Activated CD4-positive, alpha-beta T cell treated with anti-CD3 and anti-CD28 coated beads, Interleukin-2, amount 50 U/mL, for 1 hour (primary cell): ENCODE data around the gene AKAP1.
A peak's percentile ranks its signal among the peaks of the same experiment; 100 is the strongest.
"Not testable (repeated sequence)": the region's sequence is repeated elsewhere in the genome, so short reads cannot be mapped to it uniquely, and the experiment has no call there.

ENCODE experiments used
- DNase-seq: peaks from one replicate; pipeline ENCODE4 v3.0.0-alpha.2; 2020

AKAP1 gene

DNA sequence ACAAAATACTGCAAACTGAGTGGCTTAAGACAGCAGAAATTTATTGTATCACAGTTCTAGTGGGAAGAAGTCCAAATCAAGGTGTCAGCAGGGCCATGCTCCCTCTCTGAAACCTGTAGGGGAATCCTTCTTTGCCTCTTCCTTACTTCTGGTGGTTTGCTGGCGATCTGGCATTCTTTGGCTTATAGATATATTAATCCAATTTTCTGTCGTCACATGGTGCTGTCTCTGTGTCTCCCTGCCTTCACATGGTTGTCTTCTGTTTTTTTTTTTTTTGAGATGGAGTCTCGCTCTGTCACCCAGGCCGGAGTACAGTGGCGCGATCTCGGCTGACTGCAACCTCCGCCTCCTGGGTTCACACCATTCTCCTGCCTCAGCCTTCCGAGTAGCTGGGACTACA is 6.8 kb upstream of the AKAP1 start:
- DNase-seq = no peak

DNA sequence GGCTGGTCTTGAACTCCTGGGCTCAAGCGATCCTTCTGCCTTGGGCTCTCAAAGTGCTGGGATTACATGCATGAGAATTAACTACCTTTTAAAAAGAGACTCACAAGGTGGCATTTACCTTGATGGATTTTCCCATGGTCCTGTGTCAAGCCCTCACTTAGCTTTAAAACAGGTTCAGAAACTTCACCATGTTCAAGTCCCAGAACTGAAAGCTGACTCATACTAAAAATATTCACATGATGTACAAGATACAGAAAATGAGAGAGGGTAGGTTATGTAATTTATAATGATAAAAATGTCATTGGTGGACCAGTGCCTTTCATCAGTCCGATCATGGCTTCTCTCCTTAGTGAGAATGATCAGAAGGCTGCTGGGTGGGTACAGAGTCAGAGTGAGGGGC is 4.3 kb upstream of the AKAP1 start:
- no peak for DNase-seq

DNA sequence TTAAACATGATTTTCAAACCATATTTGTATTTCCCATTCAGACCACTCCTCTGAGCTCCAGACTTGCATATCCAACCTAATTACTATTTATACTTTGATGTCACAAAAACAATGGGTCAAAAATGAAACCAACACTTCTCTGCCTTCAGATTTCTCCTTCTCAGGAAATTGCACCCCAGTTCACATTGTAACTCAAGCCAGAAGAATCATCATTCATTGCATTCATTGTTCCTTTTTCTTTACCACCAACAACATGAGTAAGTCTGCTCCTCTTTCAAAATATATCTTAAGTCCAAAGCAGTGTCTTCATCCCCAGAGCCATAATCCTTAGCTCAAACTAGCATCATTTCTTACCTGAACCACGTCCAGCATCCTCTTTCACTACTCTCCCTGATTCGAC is 2.6 kb upstream of the AKAP1 start:
- DNase-seq = no peak

DNA sequence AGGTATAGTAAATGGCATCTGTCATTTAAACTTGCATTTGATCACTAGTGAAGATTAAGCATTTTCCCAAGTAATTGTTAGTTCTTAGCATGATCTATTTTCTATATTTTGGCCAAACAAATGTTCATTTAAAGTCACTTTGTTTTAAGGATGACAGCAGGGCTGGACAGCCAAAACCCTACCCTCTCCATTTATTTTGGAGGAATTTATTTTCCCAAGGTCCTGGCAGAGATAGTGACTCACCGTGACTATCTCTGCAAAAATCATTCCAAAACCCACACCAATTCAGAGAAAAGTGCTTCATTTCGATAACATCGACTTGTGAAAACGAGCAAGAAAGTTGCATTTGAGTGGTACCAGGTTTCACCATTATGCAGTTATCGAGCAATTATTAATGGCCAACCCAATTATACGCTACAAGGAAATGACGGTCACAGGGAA is 665 bp upstream of the AKAP1 start:
- DNase-seq = no peak

DNA sequence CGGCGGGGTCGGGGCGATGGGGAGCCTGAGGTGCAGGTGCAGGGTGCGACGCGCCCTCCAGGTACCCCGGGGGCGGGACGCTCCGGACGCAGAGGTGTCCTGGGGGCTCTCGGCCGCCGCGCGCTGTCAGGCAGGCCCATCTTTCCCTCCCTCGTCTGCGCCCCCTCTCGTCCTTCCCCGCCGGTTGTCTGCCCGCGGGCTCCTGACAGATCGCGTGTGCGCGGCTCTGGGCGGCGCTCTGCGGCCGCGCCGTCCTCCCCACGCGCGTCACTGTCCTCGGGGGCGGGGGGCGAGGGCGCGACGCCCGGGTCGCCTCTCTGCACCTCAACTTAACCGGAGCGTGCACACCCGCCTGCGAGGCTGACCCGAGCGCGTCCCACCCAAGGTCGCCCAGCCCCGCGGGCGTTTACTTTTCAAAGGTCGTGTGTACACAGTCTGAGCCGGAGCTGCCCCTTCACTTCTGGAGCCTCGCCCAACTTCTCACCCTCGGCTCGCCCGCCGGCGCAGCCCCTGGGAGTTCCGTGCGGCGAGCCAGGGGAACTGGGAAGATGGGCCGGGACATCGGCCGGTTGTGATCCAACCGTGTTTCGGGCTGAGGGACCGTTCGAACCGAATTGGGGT is 512 bp downstream of the AKAP1 start:
- peak; percentile 57 for DNase-seq

DNA sequence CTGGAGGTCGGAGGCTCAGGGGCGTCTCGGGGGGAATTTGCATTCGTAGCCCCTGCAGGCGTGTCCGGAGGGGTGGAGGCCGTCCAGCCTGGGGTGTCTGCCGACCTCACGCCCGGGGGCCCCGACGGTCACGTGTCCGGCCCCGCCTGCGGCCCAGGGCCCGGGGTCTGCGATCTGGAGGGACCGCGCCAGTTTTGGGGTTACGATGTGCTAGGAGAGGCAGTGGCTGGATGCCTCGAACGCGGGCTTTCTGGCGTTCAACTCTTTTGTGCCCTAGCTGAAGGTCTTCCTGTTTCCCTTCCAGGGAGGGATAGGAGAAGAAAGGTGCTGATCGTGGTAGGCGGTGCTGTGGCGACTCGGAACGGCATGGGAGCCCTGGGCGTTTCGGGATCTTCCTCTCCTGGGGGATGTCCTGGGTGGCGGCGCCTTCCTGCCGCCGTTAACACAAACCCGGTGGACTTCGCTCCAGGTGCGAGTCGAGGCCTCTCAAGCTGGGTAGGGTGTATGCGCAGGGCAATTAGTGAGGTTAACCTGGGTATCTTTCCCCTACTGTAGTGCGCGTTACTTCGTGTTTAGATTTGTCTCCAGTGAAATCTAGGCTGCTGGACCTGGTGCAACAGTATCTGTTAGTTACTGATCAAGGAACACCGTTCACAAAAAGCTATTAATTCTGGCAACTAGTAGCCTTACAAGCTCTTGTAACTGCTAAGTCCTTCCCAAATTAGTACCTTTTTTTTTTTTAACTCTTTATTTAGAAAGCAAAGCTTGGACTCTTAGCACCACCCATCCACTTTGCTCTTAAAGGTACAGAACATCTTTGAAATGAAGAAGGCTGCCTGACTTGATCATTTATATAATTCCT is 1.3 kb downstream of the AKAP1 start:
- DNase-seq = peak; percentile 16

DNA sequence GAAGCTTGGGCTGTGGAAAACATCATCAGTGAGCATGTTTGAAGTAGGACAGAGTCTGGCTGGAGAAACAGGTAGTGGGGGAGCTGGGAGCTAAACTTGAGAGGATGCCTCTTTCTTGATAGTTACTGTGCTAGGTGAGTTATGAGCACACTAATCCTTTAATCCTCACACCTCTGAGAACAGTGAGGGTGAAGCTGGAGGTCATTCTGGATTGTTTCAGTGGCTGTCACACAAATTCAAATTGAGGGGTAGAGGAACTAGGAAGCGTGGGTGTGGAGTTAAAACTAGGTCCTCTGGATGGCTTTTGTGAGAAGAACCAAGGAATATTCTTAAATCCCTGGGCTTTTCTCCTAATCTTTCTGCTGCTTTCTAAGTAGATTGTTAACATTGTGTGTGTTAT is 3.3 kb downstream of the AKAP1 start:
- no peak for DNase-seq

DNA sequence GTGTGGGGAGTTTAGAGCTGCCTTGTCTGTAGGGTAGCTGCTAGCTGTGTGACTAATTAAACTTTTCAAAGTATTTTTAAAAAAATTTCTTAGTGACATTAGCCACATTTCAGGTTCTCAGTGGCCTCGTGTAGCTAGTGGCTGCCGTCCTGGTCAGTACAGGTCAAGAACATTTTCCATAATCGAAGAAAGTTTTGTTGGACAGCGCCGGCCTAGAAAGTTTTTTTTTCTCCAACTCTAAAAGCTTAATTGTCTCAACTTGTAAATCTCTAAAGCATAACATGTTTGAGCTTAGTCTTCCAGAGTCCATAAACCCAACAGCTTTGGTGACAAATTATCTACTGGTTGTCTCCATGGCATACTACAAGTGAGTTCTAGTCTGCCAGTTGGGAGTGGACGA is 4.3 kb downstream of the AKAP1 start:
- DNase-seq = no peak

DNA sequence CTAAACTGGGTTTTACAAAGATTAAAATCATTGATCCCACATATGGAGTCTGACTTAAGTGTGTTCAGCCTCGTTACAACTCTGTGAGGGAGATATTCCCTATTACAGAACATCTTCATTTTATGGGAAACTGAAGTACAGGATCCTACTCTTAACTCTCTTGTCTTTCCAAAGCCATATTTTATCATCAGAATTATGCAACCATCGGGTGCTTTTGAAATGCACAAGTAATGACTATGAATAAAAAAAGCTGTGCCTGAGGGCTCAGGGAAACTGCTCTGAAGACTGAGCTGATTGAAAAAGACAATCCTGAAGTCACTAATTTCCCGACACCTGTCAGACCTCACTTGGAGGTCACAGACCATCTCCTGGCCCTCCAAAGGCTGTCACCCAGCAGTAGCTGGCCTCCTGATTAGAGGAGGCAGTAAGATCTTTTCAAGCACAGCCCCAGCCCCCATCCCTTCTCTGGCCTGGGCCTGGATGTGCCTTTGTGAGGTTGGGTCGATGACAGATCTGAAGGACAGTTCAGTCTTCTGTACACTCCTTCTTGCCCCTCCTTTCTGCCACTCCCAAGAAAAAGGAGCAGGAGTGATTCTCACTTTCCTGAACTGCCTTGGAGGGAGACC is 5.6 kb downstream of the AKAP1 start:
- DNase-seq = no peak

DNA sequence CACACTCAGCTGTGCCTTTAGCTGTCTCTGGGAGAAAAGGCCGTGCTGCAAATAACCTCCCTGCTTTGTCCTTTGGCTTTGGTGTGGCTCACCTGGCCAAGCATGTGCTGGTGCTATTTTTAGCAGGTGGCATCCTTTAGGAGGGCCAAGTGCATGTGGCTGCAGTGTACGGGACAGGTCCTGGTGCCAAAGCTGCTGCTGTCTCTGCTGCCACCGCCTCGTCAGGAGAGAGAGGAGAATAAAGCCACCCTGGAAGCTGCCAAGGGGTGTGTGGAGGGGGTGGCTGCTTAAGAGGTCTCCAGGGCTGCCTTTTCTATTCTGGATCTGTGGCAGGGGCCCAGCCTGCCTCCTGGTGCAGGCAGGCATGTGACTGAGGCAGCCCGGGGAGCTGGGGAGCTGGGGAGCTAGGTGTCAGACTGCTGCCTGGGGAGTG is 6.2 kb downstream of the AKAP1 start:
- no peak for DNase-seq

DNA sequence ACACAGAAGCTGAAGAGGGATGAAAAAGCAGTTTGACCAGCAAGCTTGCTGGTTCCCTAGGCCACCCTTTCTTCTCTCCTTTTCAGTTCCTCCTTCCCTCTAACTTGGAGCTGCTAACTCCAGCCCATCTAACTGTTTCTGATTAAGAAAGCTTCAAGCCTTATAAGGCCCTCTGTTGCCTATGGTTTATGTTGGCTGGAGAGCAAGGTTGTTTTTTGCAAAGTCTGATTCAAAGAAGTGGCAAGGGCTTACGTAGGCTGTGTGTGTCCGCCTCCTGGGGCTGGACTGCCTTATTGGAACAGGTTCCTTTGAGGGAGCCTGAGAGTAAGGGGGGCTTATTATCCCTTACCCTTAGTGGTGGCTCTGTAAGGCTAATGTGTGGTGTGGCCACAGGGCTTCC is 7.1 kb downstream of the AKAP1 start:
- DNase-seq = no peak

DNA sequence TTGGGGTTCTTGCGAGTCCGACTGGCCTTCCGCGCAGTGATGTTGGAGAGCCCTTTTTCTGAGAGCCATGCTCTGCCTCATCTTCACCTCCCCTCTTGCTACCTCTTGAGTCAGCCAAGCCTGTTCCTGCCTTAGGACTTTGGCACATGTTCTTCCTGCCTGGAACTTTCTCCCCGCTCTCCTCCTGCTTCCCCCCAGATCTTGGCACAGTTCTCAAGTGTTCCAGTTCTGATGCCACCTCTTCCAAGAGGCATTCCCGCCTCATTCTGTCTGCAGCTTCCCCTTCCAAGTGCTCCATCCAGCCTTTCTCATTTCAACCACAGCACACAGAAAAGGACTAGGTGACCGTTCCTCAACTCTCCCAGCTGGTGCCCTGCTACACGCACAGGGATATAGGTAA is 7.7 kb downstream of the AKAP1 start:
- DNase-seq = no peak

DNA sequence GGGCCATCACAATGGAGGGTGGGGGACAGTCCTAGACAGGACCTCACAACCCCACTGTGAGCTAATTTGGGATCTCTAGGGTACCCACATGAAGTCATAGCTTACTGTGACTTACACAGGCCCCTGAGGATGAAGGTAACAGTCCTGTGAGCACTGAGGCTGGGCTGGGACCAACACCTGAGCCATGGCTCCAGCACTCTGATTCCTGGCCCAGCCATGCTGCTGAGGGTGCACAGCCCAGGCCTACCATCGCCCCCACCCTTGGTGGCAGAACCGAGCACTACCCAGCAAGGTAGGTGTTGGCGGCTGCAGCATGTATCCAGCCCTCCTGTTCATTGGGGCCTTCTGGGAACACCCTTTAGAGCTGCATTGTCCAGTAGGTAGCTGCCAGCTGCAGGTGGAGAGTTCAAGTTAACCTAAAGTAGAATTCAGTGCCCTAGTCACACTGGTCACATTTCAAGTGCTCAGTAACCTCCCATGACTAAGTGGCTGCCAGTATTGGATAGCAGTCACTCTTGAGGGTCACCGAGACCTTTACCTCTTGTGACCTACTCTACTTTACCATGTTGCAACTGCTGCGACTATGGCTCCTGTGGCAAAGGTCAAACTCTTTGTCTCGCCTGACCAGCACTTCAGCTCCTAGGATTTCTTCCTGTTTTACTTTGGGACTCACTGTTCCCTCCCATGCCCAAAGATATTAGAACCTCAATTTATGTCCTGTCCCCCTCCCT is 11.6 kb downstream of the AKAP1 start:
- no peak for DNase-seq

DNA sequence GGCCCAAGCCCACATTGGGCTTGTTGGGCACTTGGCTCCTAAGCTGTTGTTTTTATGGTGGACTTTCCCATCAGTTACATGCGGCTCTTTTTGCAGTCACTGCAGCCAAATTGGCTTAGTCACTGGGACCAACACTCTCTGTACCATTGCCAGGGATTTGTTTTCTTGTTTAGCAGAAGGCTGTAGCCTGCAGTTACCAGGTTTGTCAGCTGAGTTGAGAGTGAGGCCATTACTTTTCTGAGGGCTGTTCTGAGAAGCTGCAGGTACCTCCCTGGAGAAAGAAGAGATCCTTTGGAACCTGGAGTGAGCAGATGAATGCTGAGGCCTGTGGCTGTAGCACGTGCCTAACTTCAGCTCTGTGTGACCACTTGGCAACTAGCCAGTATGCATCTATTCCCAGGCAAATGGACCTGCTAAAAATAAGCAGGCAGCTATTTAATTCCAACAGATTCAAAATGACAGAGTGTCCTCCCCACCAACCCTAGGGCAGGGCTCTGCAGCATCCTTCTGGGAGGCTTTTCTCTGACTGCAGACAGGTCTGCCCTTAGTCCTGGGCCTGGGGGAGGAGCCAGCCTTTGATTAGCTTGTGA is 12.9 kb downstream of the AKAP1 start:
- DNase-seq = no peak

DNA sequence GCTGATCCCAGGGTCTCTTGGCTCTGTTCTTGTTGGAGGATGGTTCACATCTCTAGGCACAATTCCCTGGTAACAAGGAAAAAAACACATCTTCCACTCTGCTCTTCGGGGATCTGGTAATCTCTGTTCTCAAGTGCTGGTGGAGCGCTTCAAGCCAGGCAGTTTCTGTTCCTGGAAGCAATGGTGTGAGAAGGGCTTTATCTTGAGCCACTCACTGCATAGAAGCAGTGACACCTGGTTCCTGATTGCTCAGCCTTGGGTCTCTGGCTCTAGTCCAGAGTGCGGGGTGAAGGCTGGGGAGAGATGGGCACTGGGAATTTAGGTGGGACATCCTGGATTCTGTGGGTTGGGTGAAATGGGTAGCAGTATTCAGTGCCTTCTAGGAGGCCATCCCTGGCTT is 14.1 kb downstream of the AKAP1 start:
- DNase-seq = no peak

DNA sequence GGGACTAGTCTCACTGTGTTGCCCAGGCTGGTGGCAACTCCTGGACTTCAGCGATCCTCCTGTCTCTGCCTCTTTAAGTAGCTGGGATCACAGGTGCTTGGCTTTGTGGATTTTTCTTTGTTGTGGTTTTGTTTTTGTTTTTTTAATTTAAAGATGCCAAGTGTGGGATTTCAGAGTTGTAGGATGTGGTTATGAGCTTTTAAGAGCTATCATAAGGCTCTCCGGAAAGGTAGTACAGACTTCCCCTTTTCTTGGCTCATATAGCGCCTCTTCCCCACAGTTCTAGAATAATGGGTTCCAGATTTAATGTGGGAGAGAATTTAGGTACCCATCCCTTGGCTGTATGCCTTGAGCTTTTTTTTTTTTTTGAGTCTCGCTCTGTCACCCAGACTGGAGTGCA is 17.1 kb downstream of the AKAP1 start:
- no peak for DNase-seq

DNA sequence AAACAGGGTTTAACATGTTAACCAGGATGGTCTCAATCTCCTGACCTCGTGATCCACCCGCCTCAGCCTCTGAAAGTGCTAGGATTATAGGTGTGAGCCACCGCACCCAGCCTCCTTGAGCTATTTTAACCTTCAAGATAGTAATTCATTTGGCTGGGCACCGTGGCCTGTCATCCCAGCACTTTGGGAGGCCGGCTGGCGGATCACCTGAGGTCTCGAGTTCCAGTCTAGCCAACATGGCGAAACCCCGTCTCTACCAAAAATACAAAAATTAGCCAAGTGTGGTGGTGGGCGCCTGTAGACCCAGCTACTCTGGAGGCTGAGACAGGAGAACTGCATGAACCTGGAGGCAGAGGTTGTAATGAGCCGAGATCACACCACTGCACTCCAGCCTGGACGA is 17.6 kb downstream of the AKAP1 start:
- not testable (repeated sequence) for DNase-seq

DNA sequence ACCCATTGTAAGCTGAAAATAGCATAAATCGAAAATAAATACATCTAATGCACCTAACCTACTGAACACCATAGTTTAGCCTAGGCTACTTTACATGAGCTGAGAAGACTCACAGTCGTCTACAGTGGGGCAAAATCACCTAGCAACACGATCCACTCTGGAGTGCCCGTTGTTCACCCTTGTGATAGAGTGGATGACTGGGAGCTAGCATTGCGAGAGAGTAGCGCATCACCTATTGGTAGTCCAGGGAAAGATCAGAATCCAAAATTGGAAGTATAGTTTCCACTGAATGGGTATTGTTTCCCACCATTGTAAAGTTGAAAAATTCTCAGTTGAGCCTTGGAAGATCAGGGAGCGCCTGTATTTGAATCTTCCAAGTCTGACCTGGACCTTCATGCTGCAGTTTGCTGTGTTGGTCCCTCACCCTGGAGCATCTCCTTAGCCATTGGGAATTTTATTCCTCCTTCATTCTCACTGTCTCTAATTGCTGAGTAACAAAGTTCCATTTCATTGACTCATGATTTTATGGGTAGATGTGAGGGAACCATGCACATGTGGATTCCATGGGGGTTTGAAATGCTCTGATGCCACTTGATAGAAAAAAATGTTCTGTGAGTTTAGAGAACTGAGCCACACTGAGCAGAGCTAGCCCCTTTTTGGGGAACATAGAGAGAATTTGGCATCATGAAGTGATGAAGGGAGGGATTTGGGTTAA is 19.6 kb downstream of the AKAP1 start:
- no peak for DNase-seq

DNA sequence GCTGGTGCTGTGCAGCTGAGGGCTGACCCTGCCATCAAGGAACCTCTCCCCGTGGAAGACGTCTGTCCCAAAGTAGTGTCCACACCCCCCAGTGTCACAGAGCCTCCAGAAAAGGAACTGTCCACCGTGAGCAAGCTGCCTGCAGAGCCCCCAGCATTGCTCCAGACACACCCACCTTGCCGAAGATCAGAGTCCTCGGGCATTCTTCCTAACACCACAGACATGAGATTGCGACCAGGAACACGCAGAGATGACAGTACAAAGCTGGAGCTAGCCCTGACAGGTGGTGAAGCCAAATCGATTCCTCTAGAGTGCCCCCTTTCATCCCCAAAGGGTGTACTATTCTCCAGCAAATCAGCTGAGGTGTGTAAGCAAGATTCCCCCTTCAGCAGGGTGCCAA is 20.5 kb downstream of the AKAP1 start:
- no peak for DNase-seq

DNA sequence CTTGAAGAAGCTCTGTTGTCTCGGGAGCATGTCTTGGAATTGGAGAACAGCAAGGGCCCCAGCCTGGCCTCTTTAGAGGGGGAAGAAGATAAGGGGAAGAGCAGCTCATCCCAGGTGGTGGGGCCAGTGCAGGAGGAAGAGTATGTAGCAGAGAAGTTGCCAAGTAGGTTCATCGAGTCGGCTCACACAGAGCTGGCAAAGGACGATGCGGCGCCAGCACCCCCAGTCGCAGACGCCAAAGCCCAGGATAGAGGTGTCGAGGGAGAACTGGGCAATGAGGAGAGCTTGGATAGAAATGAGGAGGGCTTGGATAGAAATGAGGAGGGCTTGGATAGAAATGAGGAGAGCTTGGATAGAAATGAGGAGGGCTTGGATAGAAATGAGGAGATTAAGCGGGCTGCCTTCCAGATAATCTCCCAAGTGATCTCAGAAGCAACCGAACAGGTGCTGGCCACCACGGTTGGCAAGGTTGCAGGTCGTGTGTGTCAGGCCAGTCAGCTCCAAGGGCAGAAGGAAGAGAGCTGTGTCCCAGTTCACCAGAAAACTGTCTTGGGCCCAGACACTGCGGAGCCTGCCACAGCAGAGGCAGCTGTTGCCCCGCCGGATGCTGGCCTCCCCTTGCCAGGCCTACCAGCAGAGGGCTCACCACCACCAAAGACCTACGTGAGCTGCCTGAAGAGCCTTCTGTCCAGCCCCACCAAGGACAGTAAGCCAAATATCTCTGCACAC is 21.2 kb downstream of the AKAP1 start:
- no peak for DNase-seq

DNA sequence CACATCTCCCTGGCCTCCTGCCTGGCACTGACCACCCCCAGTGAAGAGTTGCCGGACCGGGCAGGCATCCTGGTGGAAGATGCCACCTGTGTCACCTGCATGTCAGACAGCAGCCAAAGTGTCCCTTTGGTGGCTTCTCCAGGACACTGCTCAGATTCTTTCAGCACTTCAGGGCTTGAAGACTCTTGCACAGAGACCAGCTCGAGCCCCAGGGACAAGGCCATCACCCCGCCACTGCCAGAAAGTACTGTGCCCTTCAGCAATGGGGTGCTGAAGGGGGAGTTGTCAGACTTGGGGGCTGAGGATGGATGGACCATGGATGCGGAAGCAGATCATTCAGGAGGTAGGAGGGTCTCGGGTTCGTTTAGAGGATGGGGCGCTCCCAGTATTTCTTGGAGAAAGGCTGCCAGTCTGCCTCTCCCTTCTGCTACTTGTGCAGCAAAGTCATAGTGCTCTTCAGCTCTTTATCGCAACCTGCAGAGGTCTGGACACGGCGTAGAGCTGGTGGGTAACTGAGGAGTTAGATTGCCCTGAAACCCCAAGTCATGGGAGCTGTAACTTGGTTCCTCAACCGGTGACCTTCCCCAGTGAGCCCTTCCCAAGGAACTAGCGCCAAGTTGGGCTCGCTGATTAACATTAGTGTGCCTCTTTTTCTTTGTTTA is 21.9 kb downstream of the AKAP1 start:
- no peak for DNase-seq
